Sigmoid colon (tissue), 4 donors: Measurements from ENCODE around the gene CREB3L2.

Experiments
- EP300 ChIP-seq, 4 donors: sonication (generic); formaldehyde crosslinking; IDR thresholded peaks; one replicate each; pipeline ENCODE4 v1.6.1; 2017; ENCODE audit warnings: antibody characterized with exemption in 4 of 4
- POLR2A ChIP-seq, 2 donors: fragments of 450-650 bp; IDR thresholded peaks; one replicate each; pipeline ENCODE4 v1.6.1; 2016; ENCODE audit warnings: antibody characterized with exemption in 2 of 2, mild to moderate bottlenecking in 2 of 2, moderate library complexity in 2 of 2
- POLR2AphosphoS5 ChIP-seq, 4 donors: sonication (generic); formaldehyde crosslinking; IDR thresholded peaks; one replicate each; pipeline ENCODE4 v1.6.1; 2017; ENCODE audit warnings: antibody characterized with exemption in 4 of 4
- TF ChIP-seq, protein P1 (sequence below), 4 experiments: fragments of 450-650 bp in 3 of 4; fragments of 200-600 bp in 1 of 4; IDR thresholded peaks; one replicate each; pipeline ENCODE4 v1.5.1; 2016 to 2019; ENCODE audit warnings: antibody characterized with exemption in 4 of 4, mild to moderate bottlenecking in 3 of 4, moderate library complexity in 2 of 4

DNA sequence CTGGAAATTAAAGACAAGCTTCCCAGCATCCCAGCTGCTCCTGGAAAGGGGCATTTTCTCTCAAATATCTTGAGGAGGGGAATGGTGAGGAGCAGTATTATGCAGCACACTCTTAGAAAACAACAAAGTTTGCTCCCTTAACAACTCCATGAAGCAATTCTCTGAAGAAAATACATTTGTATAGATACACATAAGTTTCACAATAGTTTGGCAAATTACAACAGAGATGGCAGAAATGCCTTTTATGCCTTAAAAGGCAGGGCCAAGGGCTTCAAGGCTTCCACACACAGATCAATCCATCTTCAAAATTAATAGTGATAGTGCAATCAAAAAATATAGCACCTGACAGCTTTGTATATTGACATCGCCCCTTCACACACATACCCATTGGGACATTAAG lies 167.3 kb downstream of the CREB3L2 start:
- TF ChIP-seq, protein P1, sequence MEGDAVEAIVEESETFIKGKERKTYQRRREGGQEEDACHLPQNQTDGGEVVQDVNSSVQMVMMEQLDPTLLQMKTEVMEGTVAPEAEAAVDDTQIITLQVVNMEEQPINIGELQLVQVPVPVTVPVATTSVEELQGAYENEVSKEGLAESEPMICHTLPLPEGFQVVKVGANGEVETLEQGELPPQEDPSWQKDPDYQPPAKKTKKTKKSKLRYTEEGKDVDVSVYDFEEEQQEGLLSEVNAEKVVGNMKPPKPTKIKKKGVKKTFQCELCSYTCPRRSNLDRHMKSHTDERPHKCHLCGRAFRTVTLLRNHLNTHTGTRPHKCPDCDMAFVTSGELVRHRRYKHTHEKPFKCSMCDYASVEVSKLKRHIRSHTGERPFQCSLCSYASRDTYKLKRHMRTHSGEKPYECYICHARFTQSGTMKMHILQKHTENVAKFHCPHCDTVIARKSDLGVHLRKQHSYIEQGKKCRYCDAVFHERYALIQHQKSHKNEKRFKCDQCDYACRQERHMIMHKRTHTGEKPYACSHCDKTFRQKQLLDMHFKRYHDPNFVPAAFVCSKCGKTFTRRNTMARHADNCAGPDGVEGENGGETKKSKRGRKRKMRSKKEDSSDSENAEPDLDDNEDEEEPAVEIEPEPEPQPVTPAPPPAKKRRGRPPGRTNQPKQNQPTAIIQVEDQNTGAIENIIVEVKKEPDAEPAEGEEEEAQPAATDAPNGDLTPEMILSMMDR (IDR thresholded peaks at IDR 0.05): no peak
- no peak for TF ChIP-seq POLR2A (IDR thresholded peaks at IDR 0.05)
- TF ChIP-seq POLR2AphosphoS5 (IDR thresholded peaks at IDR 0.05): no peak
- no peak for TF ChIP-seq EP300 (IDR thresholded peaks at IDR 0.05)
